Cardiac fibroblast (primary cell): Measurements from ENCODE around the gene ENTPD2.
A peak's percentile ranks its signal among the peaks of the same experiment; 100 is the strongest.

ENCODE experiments used
- DNase-seq, 2 donors: peaks; one replicate each; pipeline versions ENCODE4 v3.0.0 to v3.0.0-alpha.2; 2010; ENCODE audit warnings: low read depth in 2 of 2
- H3K4me3 ChIP-seq, 2 donors: replicated peaks in 1 of 2; 1 replicate in 1 of 2; 2 replicates in 1 of 2; pipeline ENCODE4 v1.5.1; 2011; ENCODE audit warnings: low read depth in 2 of 2, low read length in 2 of 2, mild to moderate bottlenecking in 2 of 2, moderate library complexity in 1 of 2
- TF ChIP-seq, protein P1 (sequence below): IDR thresholded peaks from one replicate; pipeline ENCODE4 v1.5.1; 2011; ENCODE audit warnings: low read depth, mild to moderate bottlenecking, low read length, inconsistent platforms

Gene ENTPD2

DNA sequence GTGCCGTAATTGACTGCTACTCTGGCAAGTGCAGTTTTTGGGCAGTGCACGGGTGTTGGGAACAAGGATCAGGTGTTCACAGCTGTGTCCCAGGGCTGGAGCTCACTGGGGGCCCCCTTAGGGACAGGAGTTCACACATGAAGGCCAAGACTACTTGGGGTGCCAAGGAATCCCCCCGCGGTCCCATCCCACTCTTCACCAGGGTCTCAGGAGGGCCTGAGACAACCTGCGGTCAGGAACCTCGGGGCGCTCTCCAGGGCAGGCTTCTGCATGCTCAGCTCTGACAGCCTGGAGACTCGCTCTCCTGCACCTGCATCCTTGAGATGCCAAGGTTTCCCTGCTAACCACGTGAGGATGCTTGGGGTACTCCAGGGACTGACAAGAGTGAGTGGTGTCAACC is 30.7 kb upstream of the ENTPD2 start:
- no peak for DNase-seq
- TF ChIP-seq, protein P1, sequence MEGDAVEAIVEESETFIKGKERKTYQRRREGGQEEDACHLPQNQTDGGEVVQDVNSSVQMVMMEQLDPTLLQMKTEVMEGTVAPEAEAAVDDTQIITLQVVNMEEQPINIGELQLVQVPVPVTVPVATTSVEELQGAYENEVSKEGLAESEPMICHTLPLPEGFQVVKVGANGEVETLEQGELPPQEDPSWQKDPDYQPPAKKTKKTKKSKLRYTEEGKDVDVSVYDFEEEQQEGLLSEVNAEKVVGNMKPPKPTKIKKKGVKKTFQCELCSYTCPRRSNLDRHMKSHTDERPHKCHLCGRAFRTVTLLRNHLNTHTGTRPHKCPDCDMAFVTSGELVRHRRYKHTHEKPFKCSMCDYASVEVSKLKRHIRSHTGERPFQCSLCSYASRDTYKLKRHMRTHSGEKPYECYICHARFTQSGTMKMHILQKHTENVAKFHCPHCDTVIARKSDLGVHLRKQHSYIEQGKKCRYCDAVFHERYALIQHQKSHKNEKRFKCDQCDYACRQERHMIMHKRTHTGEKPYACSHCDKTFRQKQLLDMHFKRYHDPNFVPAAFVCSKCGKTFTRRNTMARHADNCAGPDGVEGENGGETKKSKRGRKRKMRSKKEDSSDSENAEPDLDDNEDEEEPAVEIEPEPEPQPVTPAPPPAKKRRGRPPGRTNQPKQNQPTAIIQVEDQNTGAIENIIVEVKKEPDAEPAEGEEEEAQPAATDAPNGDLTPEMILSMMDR = no peak
- H3K4me3 ChIP-seq = no peak overlapping the region

DNA sequence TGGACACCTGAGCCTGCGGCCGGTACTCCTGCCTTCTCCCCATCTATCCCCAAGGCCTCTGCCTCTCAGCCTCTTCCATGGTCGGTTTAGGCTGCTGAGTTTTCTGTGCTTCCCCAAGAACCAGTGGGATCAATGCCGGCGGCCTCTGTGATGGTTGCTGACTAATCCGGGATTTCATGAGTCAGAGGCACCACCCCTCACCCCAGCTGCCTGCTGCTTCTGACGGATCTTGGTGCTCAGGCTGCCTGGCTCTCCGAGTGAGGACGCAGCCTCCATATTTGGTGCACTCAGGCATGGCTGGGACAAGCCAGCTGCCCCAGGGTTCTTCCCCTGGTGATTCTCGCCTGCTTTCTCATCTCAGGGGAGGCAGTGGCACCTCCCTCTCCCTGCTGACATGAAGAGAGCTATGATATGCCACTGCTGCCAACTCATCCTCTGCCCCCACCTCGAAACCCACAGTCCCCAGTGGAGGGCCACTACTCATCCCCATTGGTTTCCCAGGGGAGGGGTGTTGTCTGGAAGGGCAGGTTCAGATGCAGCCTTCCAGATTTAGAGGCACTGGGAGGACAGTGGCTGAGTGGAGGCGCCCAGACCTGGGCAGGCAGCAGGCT is 29.6 kb upstream of the ENTPD2 start:
- TF ChIP-seq, protein P1 = no peak
- no peak overlapping the region for H3K4me3 ChIP-seq
- DNase-seq = peak; percentile 92 to 94

DNA sequence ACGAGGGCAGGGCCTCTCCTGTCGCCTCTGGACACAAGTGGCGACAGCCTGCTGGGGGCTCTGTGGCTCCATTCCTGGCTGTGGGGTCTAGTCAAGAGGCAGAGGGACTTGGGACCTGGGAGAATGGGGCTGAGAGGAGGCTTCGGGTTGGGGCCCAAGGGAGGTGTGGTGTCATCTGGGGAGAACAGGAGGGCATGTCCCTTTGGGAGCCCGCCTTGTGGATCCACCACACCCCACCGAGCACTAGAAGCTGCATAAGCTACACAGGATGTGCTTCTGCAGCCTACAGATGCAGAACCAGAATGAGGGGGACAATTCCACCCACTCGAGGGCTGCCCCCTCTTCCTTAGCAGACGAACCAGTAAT is 29.0 kb upstream of the ENTPD2 start:
- TF ChIP-seq, protein P1 = no peak
- no peak for DNase-seq
- H3K4me3 ChIP-seq = no peak overlapping the region

DNA sequence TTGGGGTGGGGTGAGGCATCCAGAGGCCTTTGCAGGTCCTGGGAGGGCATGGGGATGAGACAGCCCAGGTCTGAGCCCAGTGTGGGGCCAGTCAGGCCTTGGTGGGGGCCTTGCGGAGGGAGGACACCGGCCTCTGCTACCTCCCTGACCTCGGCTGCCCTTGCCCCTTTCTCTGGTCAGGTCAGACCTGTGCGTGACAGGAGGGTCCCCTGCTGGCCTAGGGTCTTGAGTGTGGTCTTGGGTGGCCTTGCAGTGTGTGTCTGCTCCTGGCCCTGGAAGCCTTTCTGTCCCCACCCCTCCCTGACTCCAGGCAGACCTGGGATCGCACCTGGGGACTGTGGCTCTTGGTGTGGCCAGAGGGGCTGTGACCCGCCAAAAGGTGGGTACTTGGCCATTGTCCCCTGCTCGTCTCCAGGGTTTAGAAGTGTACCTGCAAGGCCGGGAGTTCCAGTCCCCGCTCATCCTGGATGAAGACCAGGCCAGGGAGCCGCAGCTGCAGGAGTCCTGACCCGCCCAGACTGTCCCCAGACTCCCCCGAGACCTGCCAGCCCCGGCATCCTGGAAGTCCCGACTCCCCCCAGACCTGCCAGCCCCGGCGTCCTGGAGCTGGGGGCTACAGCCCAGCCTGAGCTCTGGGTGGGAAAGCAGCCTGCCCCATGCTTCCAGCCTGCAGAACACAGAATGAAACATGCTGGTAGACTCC is 28.5 kb upstream of the ENTPD2 start:
- TF ChIP-seq, protein P1 = no peak
- H3K4me3 ChIP-seq = no peak overlapping the region
- DNase-seq = no peak

DNA sequence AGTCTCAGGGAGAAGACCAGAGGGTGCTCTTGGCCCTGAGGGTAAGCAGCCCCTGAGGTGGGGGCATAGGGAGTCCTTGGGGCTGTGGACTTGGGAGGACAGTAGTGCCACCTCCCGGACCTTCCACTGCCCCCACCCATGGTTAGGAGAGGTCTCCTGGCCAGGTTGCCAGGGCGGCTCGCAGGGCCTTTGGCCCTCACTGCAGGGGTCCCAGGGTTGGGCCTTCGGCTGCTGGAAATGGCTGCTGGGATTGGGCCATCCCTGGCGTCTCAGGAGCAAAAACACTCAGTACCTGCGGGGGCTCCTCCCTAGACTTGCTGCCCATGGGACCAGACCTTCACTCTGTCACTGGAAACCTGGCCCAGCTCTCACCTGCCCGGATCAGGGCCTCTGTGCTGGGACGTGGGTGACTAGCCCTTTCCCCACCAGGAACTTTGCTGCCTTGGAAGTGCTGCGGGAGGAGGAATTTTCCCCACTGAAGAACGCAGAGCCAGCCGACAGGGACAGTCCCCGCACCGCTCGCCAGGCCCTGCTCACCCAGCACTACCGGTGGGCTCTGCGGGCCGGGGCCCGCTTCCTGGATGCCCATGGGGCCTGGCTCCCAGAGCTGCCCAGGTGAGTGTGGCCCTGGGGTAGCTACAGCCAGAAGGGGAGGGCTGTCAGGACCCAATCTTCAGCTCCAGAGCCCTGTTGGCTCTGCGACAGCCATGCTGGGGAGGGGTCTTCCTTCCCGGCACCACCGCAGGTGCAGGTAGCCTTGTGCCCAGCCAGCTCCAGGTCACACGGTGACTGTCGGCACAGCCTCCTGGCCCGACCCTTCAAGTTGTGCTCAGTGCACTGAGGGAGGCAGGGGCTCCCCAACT is 26.6 kb upstream of the ENTPD2 start:
- no peak for DNase-seq
- no peak overlapping the region for H3K4me3 ChIP-seq
- TF ChIP-seq, protein P1 = no peak

DNA sequence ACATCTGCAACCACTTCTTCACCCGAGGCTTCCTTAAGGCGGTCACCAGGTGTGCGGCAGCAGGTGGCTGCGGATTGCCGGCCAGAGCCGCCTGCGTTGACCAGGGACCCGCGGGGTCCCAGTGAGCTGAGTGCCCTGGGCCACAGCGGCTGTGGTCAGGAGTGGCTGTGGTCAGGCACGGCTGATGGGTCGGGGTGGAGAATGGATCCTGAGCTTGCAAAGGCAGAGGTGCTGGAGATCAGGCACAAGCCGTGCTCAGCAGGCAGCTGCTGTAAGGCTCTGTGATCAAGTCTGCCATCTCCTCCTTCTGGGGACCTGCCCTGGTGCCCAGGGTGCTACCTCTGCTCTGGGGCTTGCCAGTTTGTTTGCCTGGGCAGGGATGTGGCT is 25.5 kb upstream of the ENTPD2 start:
- DNase-seq = no peak
- TF ChIP-seq, protein P1 = no peak
- no peak overlapping the region for H3K4me3 ChIP-seq
